Peyer's patch (tissue), 4 donors: Measurements from ENCODE around the gene PRPF19. TPM values are rescaled to one million over a fixed set of nuclear protein-coding genes. Genes with fewer than 3 reads are reported as not detected.
A peak's percentile ranks its signal among the peaks of the same experiment; 100 is the strongest.

Experiments used
- DNase-seq, 3 donors: peaks; one replicate each; pipeline ENCODE4 v3.0.0-alpha.2; 2017 to 2019
- H3K27ac ChIP-seq, 4 donors: fragments of 200-600 bp; sonication (generic); one replicate each; pipeline ENCODE4 v1.5.1; 2016 to 2019
- H3K27me3 ChIP-seq, 2 donors: fragments of 200-600 bp; sonication (generic); one replicate each; pipeline ENCODE4 v1.5.1; 2019
- H3K36me3 ChIP-seq, 3 donors: fragments of 200-600 bp; sonication (generic); one replicate each; pipeline ENCODE4 v1.5.1; 2016 to 2019
- H3K4me1 ChIP-seq, 4 donors: fragments of 200-600 bp; sonication (generic); one replicate each; pipeline ENCODE4 v1.5.1; 2016 to 2019
- H3K4me3 ChIP-seq, 4 donors: fragments of 200-600 bp; sonication (generic); 1 replicate in 3 of 4; 2 replicates in 1 of 4; pipeline ENCODE4 v1.5.1; 2016 to 2019; ENCODE audit warnings: mild to moderate bottlenecking in 1 of 4
- H3K9me3 ChIP-seq, 4 donors: fragments of 200-600 bp; sonication (generic); one replicate each; pipeline ENCODE4 v1.5.1; 2016 to 2019; ENCODE audit warnings: mild to moderate bottlenecking in 1 of 4
- CTCF ChIP-seq, 6 experiments: fragments of 450-650 bp in 4 of 6; fragments of 200-600 bp in 2 of 6; sonication (generic) in 1 of 6; IDR thresholded peaks; one replicate each; pipeline ENCODE4 v1.5.1; 2017 to 2019; ENCODE audit warnings: antibody characterized with exemption in 6 of 6, mild to moderate bottlenecking in 3 of 6, moderate library complexity in 1 of 6
- POLR2A ChIP-seq, 2 donors: fragments of 450-650 bp; IDR thresholded peaks; one replicate each; pipeline ENCODE4 v1.5.1; 2017; ENCODE audit warnings: antibody characterized with exemption in 2 of 2, mild to moderate bottlenecking in 2 of 2, moderate library complexity in 2 of 2
- total RNA-seq, 4 donors: library from RNA; depleted of rRNA; stranded (reverse); fragments of >200 nt; gene quantifications; one replicate each; pipeline ENCODE4 v1.1.0, GENCODE V29; 2016

PRPF19 gene
- total RNA-seq, 4 donors from 2014 or later, result 36.1 to 53.4 (median 46.5) TPM

GRCh38 chr11:60914633-60915247 lies 8.4 kb upstream of the PRPF19 start:
- peak overlapping the region; percentile 57 to 81 (median 72) for H3K4me3 ChIP-seq
- H3K36me3 ChIP-seq, result peaks cover 0 to 3% (median 0%) of the 10 kb centered on the region in 3 donors
- TF ChIP-seq CTCF (IDR thresholded peaks at IDR 0.05) (no peak), POLR2A (IDR thresholded peaks at IDR 0.05) (no peak)
- H3K27me3 ChIP-seq, result no peaks in the 10 kb centered on the region
- H3K9me3 ChIP-seq, result no peaks in the 10 kb centered on the region
- H3K4me1 ChIP-seq, result peaks cover 0 to 24% (median 18%) of the 10 kb centered on the region in 4 donors
- peak overlapping the region; percentile 90 to 94 (median 92) for H3K27ac ChIP-seq
- peak; percentile 35 to 68 (median 63) for DNase-seq

DNA sequence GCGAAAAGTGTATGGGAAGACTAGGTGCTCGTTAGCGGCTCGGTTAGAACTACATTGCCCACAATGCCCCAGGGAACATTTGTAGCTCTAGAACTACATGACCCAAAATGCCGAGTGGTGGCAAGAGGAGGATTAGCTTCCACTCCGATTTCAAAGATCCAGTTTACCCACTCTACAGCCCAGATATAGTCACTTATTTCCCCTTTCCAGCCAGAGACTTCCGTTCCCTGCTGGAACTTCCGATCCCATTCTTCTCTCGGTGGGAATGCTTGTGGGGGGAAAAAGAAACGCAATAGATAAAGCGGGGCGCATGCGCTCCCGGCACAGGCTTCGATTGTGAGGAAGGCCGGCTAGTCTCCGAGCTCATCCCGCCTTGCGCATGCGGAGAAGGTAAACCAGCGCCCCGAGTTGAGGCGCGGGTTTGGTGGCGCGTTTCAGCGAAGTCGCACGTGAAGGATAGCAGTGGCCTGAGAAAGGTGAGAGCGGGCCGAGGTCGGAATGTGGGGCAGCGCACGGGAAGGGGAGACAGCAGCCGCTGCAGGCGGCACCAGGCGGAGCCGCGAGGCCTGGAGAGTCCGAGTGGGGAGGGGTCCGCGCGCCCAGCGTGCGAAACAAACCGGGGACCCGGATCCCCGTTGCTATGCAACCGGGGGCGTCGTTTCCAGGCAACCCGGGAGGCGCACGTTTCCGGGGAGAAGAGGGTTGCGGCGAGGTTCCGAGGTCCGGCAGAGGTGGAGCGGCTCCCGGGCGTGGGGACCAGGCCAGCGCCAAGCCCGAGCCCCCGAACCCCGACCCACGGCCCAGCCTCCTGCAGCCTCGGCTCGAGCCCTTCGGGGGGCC lies 7.6 kb upstream of the PRPF19 start, which contains the start of gene TMEM109:
TSS of gene TMEM109 (plus strand) at position 366 of the 840 bp plus-strand sequence. CDS start 5,536 bp downstream, outside the sequence.
- peaks cover 0 to 24% (median 13%) of the 10 kb centered on the region in 4 donors for H3K4me1 ChIP-seq
- no peaks in the 10 kb centered on the region for H3K36me3 ChIP-seq
- peak; percentile 89 to 97 (median 89) for DNase-seq
- TF ChIP-seq POLR2A (IDR thresholded peaks at IDR 0.05), result peak in 1 of 2 donors; percentile 57
- peak in 3 of 6 experiments; percentile 20 to 35 (median 26) for TF ChIP-seq CTCF (IDR thresholded peaks at IDR 0.05)
- H3K27ac ChIP-seq, result peak within 1 kb of the TSS; percentile 90 to 94 (median 92)
- no peaks in the 10 kb centered on the region for H3K9me3 ChIP-seq
- no peaks in the 10 kb centered on the region for H3K27me3 ChIP-seq
- peak within 1 kb of the TSS; percentile 57 to 81 (median 72) for H3K4me3 ChIP-seq

DNA sequence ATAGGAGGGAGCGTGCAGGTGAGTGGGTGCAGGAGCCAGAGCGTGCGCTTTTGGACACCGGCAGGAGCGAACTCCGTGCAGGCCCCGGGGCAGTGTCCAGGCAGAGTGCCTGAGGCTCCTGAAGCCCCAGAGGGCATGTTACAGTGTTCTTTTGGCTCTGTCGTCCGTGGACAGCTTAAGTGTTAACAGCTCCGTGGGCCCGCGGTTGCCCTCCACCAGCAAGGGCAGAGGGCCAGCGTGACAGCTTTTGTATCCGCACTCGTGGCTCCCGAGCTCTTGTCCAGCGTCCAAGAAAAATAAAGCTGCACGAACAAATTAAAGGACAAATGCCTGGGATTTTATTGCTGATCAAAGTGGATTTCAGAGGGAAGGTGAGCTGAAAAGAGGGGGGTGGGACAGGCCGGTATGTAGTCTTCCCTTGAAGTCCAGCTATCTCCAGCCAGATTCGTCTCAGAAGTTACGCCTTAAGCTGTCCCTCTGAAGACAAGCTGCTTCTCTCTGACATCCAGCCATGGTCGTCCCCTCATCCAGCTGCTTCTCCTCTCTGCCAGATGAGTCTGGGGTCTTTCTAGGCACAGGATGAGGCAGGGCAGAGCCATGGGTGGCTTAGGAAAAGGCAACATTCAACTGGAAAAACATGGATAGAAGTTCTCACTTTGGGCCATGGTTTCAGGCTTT lies 6.6 kb upstream of the PRPF19 start:
- no peaks in the 10 kb centered on the region for H3K36me3 ChIP-seq
- peaks cover 0 to 19% (median 11%) of the 10 kb centered on the region in 4 donors for H3K4me1 ChIP-seq
- H3K9me3 ChIP-seq, result no peaks in the 10 kb centered on the region
- DNase-seq, result peak in 1 of 3 donors; percentile 46
- no peak for TF ChIP-seq POLR2A (IDR thresholded peaks at IDR 0.05)
- TF ChIP-seq CTCF (IDR thresholded peaks at IDR 0.05), result no peak
- H3K27me3 ChIP-seq, result no peaks in the 10 kb centered on the region
- H3K27ac ChIP-seq, result peak overlapping the region; percentile 90 to 94 (median 92)
- H3K4me3 ChIP-seq, result no peak overlapping the region

DNA sequence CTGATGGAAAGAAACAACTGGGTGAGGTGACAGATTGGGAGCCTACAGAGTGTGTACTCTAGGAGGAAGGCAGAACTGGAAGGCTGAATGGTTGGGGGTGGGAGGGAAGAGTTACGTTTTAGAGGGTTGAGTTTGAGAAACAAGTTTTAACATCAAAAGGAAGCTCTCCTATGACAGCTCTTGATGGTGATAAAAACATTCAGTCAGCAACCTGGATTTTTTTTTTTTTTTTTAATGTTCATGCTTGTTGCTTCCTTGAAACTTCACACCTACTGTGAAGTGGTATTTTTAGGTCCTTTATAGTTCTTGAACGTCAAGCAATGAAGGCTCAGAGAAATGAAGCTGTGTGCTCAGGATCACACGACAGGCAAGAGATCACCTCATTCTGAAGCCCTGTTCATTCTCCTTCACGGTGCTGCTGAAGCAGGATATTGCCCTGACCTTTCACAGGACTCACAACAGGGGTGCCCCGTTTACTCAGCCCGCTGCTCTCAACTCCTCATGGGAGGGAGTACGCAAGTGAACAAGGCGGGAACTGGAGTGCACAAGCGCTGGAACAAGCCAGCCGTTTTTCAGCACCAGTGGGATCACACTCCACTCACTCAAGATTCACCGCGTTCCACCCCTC lies 6.0 kb upstream of the PRPF19 start:
- DNase-seq, result no peak
- no peaks in the 10 kb centered on the region for H3K27me3 ChIP-seq
- H3K9me3 ChIP-seq, result no peaks in the 10 kb centered on the region
- H3K36me3 ChIP-seq, result no peaks in the 10 kb centered on the region
- TF ChIP-seq POLR2A (IDR thresholded peaks at IDR 0.05) (no peak), CTCF (IDR thresholded peaks at IDR 0.05) (no peak)
- H3K4me3 ChIP-seq, result no peak overlapping the region
- peaks cover 0 to 19% (median 11%) of the 10 kb centered on the region in 4 donors for H3K4me1 ChIP-seq
- H3K27ac ChIP-seq, result peak overlapping the region in 1 of 4 donors; percentile 92
